GM21529 (cell line): ENCODE data around the gene HAS3.
"Not testable (repeated sequence)": the region's sequence is repeated elsewhere in the genome, so short reads cannot be mapped to it uniquely, and the experiment has no call there.

Source experiments
- ATAC-seq: cut with Tn5 transposase; IDR thresholded peaks from one replicate; pipeline ENCODE4 v1.9.1; 2021; ENCODE audit not compliant: unreplicated experiment

Gene HAS3

GRCh38 chr16:69141014-69141413 is 35.6 kb downstream of the HAS3 start:
- ATAC-seq, result no peak

GRCh38 chr16:69141936-69142335 is 36.5 kb downstream of the HAS3 start:
- no peak for ATAC-seq

GRCh38 chr16:69143116-69143515 is 37.7 kb downstream of the HAS3 start:
- ATAC-seq, result no peak

- no peak for ATAC-seq
Observed at GRCh38 chr16:69145658-69146057, 40.2 kb downstream of the HAS3 start.

GRCh38 chr16:69149621-69150020 is 44.2 kb downstream of the HAS3 start:
- not testable (repeated sequence) for ATAC-seq

GRCh38 chr16:69150146-69150865 is 44.9 kb downstream of the HAS3 start:
- ATAC-seq, result no peak

GRCh38 chr16:69157196-69157595 is 51.7 kb downstream of the HAS3 start:
- ATAC-seq, result no peak

- no peak for ATAC-seq
Observed at GRCh38 chr16:69160192-69160591, 54.7 kb downstream of the HAS3 start.

- no peak for ATAC-seq
Observed at GRCh38 chr16:69165584-69165983, 60.1 kb downstream of the HAS3 start.

GRCh38 chr16:69166221-69166833 is 60.9 kb downstream of the HAS3 start:
- no peak for ATAC-seq

- ATAC-seq, result no peak
Observed at GRCh38 chr16:69166946-69167930, 61.8 kb downstream of the HAS3 start.
